Measurements from ENCODE around the gene ZNF513.
"Not testable (repeated sequence)": the region's sequence is repeated elsewhere in the genome, so short reads cannot be mapped to it uniquely, and the experiment has no call there.

The ZNF513 gene

GRCh38 chr2:27354597-27354927 is 26.0 kb downstream of the ZNF513 start:
- no peak for DNase-seq

GRCh38 chr2:27353762-27354596 is 26.6 kb downstream of the ZNF513 start:
- no peak for DNase-seq

GRCh38 chr2:27353386-27353761 is 27.2 kb downstream of the ZNF513 start:
- not testable (repeated sequence) for DNase-seq

GRCh38 chr2:27351802-27352598 is 28.5 kb downstream of the ZNF513 start:
- peak; percentile 25 for DNase-seq

- DNase-seq, result no peak
Measured at GRCh38 chr2:27350106-27350693, 30.3 kb downstream of the ZNF513 start.

GRCh38 chr2:27347641-27348040 is 32.9 kb downstream of the ZNF513 start:
- DNase-seq, result no peak

- DNase-seq, result no peak
Measured at GRCh38 chr2:27336173-27336572, 44.4 kb downstream of the ZNF513 start.

GRCh38 chr2:27335311-27335710 is 45.2 kb downstream of the ZNF513 start:
- DNase-seq, result no peak
